Measurements from ENCODE around the gene PAIP2B. TPM values are rescaled to one million over a fixed set of nuclear protein-coding genes. Genes with fewer than 3 reads are reported as not detected.

PAIP2B gene
- total RNA-seq, 1 experiment from 2014 or later: 17.7 TPM

- TF ChIP-seq, protein P1, sequence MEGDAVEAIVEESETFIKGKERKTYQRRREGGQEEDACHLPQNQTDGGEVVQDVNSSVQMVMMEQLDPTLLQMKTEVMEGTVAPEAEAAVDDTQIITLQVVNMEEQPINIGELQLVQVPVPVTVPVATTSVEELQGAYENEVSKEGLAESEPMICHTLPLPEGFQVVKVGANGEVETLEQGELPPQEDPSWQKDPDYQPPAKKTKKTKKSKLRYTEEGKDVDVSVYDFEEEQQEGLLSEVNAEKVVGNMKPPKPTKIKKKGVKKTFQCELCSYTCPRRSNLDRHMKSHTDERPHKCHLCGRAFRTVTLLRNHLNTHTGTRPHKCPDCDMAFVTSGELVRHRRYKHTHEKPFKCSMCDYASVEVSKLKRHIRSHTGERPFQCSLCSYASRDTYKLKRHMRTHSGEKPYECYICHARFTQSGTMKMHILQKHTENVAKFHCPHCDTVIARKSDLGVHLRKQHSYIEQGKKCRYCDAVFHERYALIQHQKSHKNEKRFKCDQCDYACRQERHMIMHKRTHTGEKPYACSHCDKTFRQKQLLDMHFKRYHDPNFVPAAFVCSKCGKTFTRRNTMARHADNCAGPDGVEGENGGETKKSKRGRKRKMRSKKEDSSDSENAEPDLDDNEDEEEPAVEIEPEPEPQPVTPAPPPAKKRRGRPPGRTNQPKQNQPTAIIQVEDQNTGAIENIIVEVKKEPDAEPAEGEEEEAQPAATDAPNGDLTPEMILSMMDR (conservative IDR thresholded peaks at IDR 0.05): no peak
- H4K8ac ChIP-seq (replicated peaks; ENCODE audit: insufficient read length, low read depth, low read length): no peak overlapping the region
Observed at GRCh38 chr2:71207601-71208000, 19.3 kb downstream of the PAIP2B start.

More at GRCh38 chr2:71207601-71208000, 19.3 kb downstream of the PAIP2B start:
- Histone ChIP-seq H2BK20ac (ENCODE audit: low read depth, low read length, poor library complexity, severe bottlenecking) (no peak overlapping the region), H3K14ac (ENCODE audit: insufficient read depth, low read length) (no peak overlapping the region), H3K56ac (ENCODE audit: insufficient read length, low read depth, low read length) (no peak overlapping the region), H3K27me3 (ENCODE audit: insufficient read depth, low read length) (no peaks in the 10 kb centered on the region), H3K4ac (ENCODE audit: low read depth, low read length) (no peak overlapping the region), H3K79me2 (ENCODE audit: insufficient read depth, low read length) (no peaks in the 10 kb centered on the region), H2AK5ac (ENCODE audit: insufficient read length, low read length) (no peak overlapping the region), H3K4me2 (ENCODE audit: insufficient read depth, insufficient read length, low read length) (no peak overlapping the region), H4K5ac (ENCODE audit: insufficient read length, low read depth, low read length) (no peak overlapping the region), H4K20me1 (ENCODE audit: control insufficient read depth, insufficient read depth, insufficient read length) (no peaks in the 10 kb centered on the region), H4K91ac (ENCODE audit: insufficient read length, low read depth, low read length) (no peak overlapping the region), H2BK5ac (ENCODE audit: insufficient read length, low read length) (no peak overlapping the region), H2BK120ac (ENCODE audit: low read depth, low read length, poor library complexity, severe bottlenecking) (no peak overlapping the region), H3K23ac (ENCODE audit: insufficient read length, low read depth, low read length) (no peak overlapping the region), H3K9ac (ENCODE audit: extremely low read depth, insufficient read length, low read length) (no peak overlapping the region), H3K4me1 (ENCODE audit: insufficient read depth, low read length) (no peaks in the 10 kb centered on the region), H3K18ac (ENCODE audit: insufficient read length, low read depth, low read length) (no peak overlapping the region), H3T11ph (ENCODE audit: low read length) (no peak overlapping the region), H3K9me3 (ENCODE audit: control insufficient read depth, low read depth, low read length) (no peaks in the 10 kb centered on the region), H2BK12ac (ENCODE audit: insufficient read length, low read depth, low read length) (no peak overlapping the region), H2AFZ (ENCODE audit: low read length) (no peak overlapping the region), H3K23me2 (ENCODE audit: insufficient read length, low read depth, low read length, poor library complexity, severe bottlenecking) (no peaks in the 10 kb centered on the region), H3K79me1 (ENCODE audit: insufficient read depth, low read depth, low read length, poor library complexity, severe bottlenecking) (no peaks in the 10 kb centered on the region), H3K27ac (ENCODE audit: insufficient read length, low read depth, low read length) (no peak overlapping the region), H2BK15ac (ENCODE audit: low read depth, low read length) (no peak overlapping the region)
- H3K4me3 Mint-ChIP-seq: no peak overlapping the region
- H3K27me3 Mint-ChIP-seq (ENCODE audit: low read depth): no peaks in the 10 kb centered on the region
- peaks cover 3 to 9% of the 10 kb centered on the region in 2 experiments; a peak in 1 of 4 replicates for H3K4me1 Mint-ChIP-seq
- no peak overlapping the region; a peak in 1 of 7 replicates for H3K27ac Mint-ChIP-seq
- no peaks in the 10 kb centered on the region; a peak in 1 of 7 replicates for H3K36me3 Mint-ChIP-seq (ENCODE audit: insufficient read depth in 1 of 3, low read depth in 3 of 3)
- WGBS (ENCODE audit: extremely low coverage, insufficient read length, low lambda C conversion rate): no CpG with 5 or more reads among the region's 1 CpG
- no peak for DNase-seq
- no peaks in the 10 kb centered on the region for H3K9me3 Mint-ChIP-seq
